Measurements from ENCODE around the gene LDLRAD4.

GRCh38 chr18:13223311-13224143 is 5.0 kb downstream of the LDLRAD4 start:
- TF ChIP-seq CTCF (conservative IDR thresholded peaks at IDR 0.05; ENCODE audit: low read depth, low read length) (no peak), EZH2phosphoT487 (IDR thresholded peaks at IDR 0.05; ENCODE audit: borderline replicate concordance, low read length) (no peak), EZH2 (IDR thresholded peaks at IDR 0.05; ENCODE audit: low read length, unreplicated experiment) (no peak)
